Stimulated activated CD8-positive, alpha-beta memory T cell treated with anti-CD3 and anti-CD28 coated beads, Interleukin-7, amount 100 ng/mL, for 4 hours (primary cell): Measurements from ENCODE around the gene KCNIP1.
A peak's percentile ranks its signal among the peaks of the same experiment; 100 is the strongest.

Experiments used
- DNase-seq, 2 donors: peaks; one replicate each; pipeline ENCODE4 v3.0.0-alpha.2; 2020; ENCODE audit warnings: low read depth in 2 of 2

Gene KCNIP1

GRCh38 chr5:170628691-170629565, 125.1 kb downstream of the KCNIP1 start:
- DNase-seq = no peak

DNA sequence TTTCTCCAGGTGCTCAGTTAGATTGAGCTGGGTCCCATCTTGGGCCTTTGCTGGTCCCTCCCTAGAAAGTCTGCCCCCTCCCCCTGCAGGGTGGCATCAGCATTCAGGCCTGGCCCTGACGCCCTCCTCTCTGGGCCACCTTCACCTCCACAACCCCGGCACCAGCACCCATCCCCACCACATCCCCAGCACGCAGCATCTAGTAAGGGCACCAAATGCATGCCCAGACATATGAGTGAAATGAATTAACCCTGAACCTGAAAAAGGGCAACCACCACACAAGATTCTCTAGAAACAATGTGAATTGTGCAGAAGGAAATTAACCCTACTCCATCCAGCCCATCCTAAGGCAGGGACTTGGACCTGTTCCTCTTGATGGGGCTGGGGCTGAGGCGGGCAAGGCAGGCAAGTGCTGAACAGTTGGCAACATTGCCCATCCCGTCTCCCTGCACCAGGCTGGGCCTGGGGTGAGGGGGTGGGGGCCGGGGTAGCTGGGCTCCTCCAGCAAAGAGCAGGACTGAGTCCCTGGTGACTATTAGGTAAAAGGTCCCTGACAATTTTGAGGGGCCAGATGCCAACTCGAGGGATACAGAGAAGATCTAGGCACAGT, 125.9 kb downstream of the KCNIP1 start:
- no peak for DNase-seq

DNA sequence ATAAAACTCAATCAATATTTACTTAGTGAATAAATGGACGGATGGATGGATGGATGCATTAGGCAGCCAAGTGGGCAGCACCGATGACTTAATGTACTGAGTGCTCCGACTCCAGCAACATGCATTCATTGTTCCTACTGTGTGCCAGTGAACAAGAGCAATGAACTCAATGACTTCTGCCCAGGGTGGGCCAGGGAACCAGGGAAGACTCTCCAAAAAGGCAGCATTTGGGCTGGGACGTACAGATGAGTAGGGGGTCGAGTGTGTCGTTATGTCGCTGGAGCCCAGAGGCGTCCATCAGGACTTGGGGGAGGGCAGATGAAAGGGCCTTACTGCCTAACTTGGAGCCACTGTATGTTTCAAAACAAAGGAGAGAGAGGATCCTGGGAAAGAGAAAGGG, 126.4 kb downstream of the KCNIP1 start:
- DNase-seq = no peak

DNA sequence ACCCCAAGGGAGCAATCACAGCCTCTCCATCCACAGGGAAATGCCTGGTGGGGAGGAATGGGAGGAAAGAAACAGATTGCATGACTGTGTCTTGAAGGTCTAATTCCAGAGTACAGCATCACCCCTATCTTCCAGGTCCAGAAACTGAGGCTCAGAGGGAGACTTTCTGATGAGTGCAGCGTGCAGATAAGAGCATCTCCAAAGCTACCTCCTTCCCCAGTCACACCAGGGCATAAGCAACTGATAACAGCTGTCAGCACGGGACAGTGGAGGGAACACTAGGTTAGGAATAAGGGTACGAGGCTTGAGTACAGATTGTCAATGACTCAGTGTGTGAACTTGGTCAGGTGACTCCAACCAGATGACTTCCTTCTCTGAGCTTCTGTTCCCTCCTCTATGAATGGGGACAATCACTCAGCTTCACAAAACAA, 126.9 kb downstream of the KCNIP1 start:
- no peak for DNase-seq

- DNase-seq = no peak
Observed at GRCh38 chr5:170631466-170632195, 127.8 kb downstream of the KCNIP1 start.

- no peak for DNase-seq
Observed at GRCh38 chr5:170632266-170632984, 128.6 kb downstream of the KCNIP1 start.

GRCh38 chr5:170632985-170633234, 129.1 kb downstream of the KCNIP1 start:
- DNase-seq = peak; percentile 17 to 21

- no peak for DNase-seq
Observed at GRCh38 chr5:170633235-170634081, 129.6 kb downstream of the KCNIP1 start.

- DNase-seq = no peak
Observed at GRCh38 chr5:170634256-170634990, 130.6 kb downstream of the KCNIP1 start.

GRCh38 chr5:170635706-170636105, 131.9 kb downstream of the KCNIP1 start:
- no peak for DNase-seq

DNA sequence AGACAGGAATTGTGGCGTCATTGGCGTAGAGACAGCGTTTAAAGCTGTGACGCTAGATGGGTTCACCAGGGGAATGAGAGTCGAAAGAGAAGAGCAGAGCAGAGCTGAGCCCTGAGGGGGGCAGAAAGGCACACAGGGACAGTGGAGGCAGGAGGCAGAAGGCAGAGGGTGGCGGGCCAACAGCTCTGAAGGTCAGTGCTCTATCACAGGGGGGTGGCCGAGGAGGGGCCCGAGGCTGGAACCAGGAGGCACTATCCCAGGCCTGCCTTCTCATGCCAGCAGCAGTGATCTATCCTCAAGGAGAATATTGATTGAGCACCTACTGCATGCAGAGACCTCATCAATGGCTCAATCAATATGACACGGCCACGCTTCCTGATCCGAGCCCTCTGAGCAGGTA, 132.4 kb downstream of the KCNIP1 start:
- DNase-seq = no peak

DNA sequence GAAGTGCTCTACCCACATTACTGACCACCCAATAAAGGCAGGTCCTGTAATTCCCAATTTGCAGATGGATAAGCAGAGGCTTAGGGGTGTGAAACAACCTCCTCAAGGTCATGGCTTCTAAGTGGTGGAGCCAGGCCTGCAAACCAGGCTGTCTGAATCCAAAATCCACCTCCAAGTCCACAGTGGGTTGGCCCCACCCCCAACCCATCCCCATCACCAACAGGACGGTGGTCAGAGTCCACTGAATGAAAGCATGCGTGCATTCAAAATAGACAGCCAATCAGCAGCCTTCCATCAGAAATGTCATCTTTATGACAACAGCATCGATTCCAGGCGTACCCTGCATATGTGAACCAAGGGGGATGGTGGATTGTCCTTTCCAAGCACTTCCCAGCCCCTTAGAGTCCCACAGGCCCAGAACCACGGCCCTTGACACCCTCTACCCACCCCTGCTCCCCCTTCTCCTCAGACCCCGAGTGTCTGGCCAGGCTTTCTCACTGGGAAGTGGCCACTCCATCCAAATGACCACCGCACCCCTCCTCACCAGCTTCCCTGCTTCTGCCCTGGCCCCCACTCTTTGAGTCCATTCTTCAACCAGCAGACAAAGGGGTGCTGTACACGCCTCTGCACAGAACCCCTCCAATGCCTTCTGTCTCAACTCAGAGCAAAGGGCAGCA, 133.1 kb downstream of the KCNIP1 start:
- DNase-seq = no peak

DNA sequence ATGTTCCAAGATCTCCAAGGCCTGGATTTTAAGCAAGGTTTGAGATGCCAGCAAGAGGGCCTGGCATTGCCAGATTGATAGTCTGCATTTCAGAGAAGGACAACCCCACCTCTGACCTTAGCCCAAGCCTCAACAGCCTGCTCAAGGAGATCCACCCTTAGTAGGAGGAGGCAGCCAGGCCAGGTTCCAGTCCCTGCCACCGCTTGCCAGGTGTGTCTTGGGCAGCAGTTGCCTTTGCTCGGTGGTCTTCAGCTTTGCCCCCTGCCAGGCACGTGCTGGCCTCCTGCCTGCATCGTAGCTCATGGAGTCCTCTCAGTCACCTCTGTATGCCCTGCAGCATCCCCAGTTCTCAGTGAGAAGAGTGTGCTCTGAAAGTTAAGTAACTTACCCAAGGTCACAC, 134.2 kb downstream of the KCNIP1 start:
- DNase-seq = no peak

GRCh38 chr5:170638454-170639220, 134.8 kb downstream of the KCNIP1 start:
- DNase-seq = peak in 1 of 2 donors; percentile 13

DNA sequence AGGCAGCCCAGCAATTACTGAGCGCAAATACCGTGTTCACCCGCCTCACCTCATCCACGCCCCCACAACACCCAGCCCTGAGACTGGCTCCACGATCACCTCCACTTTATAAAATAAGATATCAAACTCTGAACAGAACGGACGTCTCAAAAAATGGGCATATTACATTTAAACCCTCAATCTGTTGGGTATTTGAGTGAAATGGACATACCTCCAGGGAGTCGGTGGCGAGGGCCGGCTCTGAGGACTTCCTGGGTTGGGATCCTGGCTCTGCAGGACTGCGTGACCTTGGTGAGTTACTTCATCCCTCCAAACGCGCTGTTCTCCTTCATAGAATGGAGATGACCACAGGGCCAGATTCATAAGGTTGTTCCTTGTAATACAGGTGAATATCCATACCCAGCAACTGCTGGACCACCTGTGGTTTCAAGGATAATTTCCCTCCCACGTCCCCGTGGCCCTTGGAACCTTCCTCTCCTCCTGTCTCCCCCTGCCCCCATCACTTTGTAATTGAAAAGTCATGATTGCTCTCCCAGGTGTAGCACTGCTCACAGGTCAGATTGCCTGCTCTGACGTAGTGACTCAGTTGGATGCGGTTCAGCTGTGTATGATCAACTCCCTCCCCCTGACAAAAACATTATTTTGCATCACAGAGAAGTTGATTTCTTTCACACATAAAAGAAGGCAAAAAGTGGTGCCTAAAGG, 135.6 kb downstream of the KCNIP1 start:
- no peak for DNase-seq

DNA sequence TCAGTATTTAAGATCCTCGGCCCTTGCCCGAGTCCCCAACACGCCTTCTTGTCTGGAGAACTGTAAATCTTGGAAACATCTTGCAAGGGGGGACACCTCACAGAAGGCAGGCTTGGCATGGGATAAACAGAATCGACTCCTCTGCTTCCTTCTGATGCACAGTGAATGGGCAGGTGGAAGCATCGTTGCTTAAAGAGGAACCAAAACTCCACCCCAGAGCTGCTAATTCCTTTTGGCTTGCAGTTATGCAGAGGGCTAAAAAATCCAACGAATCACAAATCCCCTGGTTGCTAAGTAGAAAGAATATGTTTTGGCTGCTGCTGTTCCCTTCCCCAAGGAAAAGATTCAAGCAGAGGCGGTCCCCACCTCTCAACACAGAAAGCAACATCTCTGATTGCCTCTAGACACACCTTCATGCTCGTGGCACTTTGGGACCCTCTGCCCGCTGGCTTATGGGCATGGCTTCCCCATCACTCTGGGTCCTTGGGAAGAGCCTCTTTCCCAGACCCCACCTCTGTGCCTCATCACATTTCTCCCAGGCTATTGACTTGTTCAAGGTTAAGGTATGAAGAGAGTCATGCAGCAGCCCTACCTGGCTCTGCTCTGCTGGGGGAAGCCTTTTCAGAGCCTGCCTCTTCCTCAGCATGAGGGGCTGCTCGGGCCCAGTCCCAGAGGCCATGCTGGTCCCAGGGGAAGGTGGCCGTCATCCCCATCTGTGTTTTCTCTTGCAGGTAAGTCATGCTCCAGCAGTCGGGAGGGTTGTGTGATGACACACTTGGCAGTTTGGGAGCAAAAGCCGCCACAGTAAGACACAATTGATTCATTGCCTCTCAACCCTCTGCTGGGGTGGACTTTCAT, 137.1 kb downstream of the KCNIP1 start:
- DNase-seq = no peak

- DNase-seq = no peak
Observed at GRCh38 chr5:170641589-170642031, 137.8 kb downstream of the KCNIP1 start.
